NCI-H146 treated with DMSO at 0.1 percent for 48 hours (cell line): ENCODE measurements around the gene ANKRD33B.
A peak's percentile ranks its signal among the peaks of the same experiment; 100 is the strongest.
"Not testable (repeated sequence)": the region's sequence is repeated elsewhere in the genome, so short reads cannot be mapped to it uniquely, and the experiment has no call there.

ENCODE experiments used
- DNase-seq: peaks from one replicate; lab custom pipeline; 2025; ENCODE audit not compliant: unreplicated experiment; lab: John Stamatoyannopoulos, UW

ANKRD33B gene

DNA sequence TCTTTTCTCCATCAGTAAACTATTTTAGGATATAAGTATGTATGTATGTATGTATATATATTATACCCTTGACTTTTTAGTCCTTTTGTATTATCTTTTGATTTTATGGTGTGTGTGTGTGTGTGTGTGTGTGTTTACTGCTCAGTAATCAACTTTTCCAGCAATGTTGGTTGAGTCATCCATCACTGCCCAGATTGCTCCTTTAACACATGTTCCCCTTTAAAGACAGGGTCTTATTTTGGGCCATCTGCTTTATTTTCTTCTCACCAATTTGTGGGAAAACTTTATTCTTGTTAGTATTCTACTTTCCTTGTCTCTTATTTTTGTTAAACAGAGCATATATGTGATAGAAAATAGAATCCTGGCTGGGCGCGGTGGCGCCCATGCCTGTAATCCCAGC lies 28.1 kb downstream of the ANKRD33B start:
- no peak for DNase-seq

GRCh38 chr5:10592601-10593000 lies 28.7 kb downstream of the ANKRD33B start:
- DNase-seq: no peak

- DNase-seq: no peak
Observed at GRCh38 chr5:10593531-10594181, 29.8 kb downstream of the ANKRD33B start.

GRCh38 chr5:10594591-10595210 lies 30.8 kb downstream of the ANKRD33B start:
- DNase-seq: no peak

GRCh38 chr5:10595293-10595671 lies 31.4 kb downstream of the ANKRD33B start:
- no peak for DNase-seq

- DNase-seq: no peak
Observed at GRCh38 chr5:10595672-10596309, 31.9 kb downstream of the ANKRD33B start.

DNA sequence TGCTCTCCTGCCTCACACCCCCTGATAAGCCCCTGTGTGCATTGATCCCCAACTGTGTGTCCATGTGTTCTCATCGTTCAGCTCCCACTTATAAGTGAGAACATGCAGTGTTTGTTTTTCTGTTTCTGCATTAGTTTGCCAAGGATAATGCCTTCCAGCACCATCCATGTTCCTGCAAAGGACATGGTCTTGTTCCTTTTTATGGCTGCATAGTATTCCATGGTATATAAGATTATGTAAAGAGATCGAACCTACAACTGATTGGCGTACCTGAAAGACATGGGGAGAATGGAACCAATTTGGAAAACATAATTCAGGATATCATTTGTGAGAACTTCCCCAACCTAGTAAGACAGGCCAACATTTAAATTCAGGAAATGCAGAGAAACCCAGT lies 32.4 kb downstream of the ANKRD33B start:
- no peak for DNase-seq

- no peak for DNase-seq
Observed at GRCh38 chr5:10596886-10597451, 33.1 kb downstream of the ANKRD33B start.

DNA sequence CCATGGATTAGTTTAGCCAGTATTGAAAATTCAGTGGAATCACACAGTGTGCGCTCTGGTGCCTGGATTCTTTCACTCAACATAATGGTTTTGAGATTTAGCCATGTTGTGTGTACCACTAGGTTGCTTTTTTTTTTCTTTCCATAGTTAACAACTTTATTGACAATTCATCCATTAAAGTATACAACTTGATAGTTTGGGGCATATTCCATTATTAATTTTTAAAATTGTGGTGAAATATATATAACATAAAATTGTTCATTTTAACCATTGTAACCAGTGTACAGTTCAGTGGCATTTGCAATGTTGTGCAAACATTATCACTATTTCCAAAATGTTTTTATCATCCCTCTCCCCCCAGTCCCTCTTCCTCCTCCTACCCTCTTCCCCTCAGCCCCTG lies 35.2 kb downstream of the ANKRD33B start:
- no peak for DNase-seq

DNA sequence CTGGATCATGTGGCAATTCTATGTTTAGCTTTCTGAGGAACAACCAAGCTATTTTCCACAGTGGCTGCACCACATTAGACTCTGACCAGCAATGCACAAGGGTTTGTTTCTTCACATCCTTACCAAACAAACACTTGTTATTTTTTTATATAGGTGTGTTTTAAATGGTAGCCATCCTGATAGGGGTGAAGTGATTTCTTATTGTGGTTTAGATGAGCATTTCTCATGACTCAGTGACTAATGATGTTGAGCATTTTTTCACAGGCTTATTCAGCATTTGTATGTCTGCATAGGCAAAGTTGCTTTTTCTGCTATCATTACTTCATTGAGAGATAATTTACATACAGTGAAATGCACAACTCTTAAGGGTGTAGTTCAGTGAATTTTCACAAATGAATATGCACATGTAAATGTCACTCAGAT lies 36.0 kb downstream of the ANKRD33B start:
- DNase-seq: no peak

GRCh38 chr5:10600626-10601245 lies 36.9 kb downstream of the ANKRD33B start:
- DNase-seq: no peak

DNA sequence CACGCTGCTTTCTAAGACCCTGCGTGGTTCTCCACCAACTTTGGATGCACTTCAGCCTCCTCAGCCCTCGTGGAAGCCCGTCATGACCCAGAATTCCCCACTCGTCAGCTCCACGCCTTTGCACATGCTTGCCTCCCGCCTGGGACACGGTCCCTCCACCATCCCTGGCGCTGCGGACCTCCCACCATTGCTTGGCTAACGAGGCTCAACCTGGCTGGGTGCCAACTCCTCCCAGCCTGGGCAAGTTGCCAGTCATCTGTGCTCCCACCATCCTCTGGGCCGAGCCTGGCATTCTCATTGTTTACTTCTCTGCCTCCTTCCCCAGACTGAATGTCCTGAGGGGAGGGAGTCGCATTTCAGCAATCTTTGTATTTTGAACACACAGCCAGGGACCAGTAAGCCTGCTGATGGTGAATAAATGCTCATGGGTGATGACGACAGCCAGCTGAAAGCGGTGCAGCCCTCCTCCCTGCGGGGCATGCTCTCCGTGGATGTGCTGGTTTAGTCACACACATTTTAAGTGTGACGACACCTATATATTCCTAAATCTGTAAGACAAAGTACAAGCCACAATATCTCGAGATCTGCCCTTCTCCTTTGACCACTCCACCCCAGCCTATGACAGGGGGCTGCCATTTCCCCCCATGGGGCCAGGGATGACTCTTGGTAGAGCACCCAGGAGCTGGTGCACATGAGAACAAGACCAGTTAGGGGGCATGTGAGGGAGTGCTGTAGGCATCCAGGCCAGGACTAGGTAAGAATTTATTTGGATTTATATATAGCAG lies 37.6 kb downstream of the ANKRD33B start:
- peak; percentile 66 for DNase-seq

- DNase-seq: no peak
Observed at GRCh38 chr5:10602031-10602806, 38.3 kb downstream of the ANKRD33B start.

DNA sequence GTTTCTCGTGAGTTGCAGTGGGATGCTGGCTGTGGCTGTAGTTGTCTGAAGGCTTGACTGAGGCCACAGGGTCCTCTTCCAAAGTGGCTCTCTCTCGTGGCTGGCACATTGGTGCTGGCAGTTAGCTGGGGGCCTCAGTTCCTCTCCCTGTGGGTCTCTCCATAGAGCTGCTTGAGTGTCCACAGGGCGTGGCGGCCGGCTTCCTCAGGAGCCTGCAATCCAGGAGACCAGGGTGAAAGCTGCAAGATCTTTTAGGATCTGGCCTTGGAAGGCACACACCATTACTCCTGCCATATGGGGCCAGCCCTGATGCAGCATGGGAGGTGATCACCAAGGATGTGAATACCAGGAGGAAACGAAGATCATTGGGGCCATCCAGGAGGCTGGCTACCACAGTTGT lies 41.1 kb downstream of the ANKRD33B start:
- DNase-seq: no peak

- DNase-seq: not testable (repeated sequence)
Observed at GRCh38 chr5:10606632-10607022, 42.8 kb downstream of the ANKRD33B start.

DNA sequence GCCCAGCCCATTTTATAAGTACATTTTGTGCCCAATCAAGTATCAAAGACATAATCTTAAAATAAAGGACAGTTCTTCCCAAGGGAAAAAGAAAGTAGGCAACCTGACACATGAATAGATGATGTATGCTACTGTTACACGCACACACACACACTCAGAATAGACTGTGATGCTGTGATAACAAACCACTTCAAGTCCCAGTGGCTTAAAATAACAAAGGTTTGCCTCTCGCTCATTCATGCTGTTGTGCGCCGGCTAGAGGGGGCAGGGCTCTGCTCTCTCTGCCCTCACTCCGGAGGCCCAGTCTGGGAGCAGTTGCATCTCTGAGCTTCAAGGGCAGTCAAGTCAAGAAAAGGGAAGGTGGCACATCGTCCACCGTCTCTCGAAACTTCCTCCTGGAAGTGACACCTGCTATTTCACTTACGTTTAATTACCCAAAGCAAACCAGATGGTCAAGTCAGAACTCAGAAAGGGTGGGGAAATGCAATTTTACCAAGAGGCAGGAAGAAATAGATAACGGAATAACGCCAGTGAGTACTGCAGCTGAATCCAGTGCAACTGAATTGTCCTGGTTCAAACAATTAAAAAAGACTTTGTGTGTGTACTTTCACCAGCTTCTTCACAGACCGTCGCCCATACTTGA lies 43.3 kb downstream of the ANKRD33B start:
- DNase-seq: no peak

- DNase-seq: no peak
Observed at GRCh38 chr5:10607666-10608073, 43.8 kb downstream of the ANKRD33B start.

- DNase-seq: not testable (repeated sequence)
Observed at GRCh38 chr5:10608081-10608480, 44.2 kb downstream of the ANKRD33B start.

GRCh38 chr5:10610058-10610457 lies 46.2 kb downstream of the ANKRD33B start:
- no peak for DNase-seq

GRCh38 chr5:10611290-10611689 lies 47.4 kb downstream of the ANKRD33B start:
- no peak for DNase-seq
